A549 (cell line): Measurements from ENCODE around the gene BIK. TPM values are rescaled to one million over a fixed set of nuclear protein-coding genes. Genes with fewer than 3 reads are reported as not detected.

Source experiments
- ATAC-seq, 2 experiments: fragments of 200-7000 bp in 1 of 2; fragments of >200 bp in 1 of 2; cut with Nextera tagmentation in 1 of 2; cut with Tn5 transposase in 1 of 2; 3 replicates each; pipeline versions ENCODE4 v1.8.0 to v1.9.1; 2018 to 2020; ENCODE audit warnings: mild to moderate bottlenecking in 1 of 2, moderate library complexity in 1 of 2
- CTCF ChIA-PET: fragments of 300-600 bp; sonication (Branson Sonifier 250); formaldehyde crosslinking; extraction: SDS; loops from one replicate; lab custom pipeline; 2021; ENCODE audit warnings: antibody characterized with exemption, inconsistent platforms; lab: Yijun Ruan, JAX
- POLR2A ChIA-PET: fragments of 350-600 bp; formaldehyde crosslinking; extraction: SDS; loops from one replicate; lab custom pipeline; 2021; ENCODE audit warnings: antibody characterized with exemption, inconsistent platforms; lab: Yijun Ruan, JAX
- DNase-seq, 2 experiments: peaks; one replicate each; pipeline versions ENCODE4 v3.0.0 to v3.0.0-alpha.2; 2011 to 2016; ENCODE audit warnings: low read depth in 1 of 2, low spot score in 1 of 2
- FAIRE-seq: peaks from 2 replicates; lab custom pipeline; 2011; peaks lifted over from hg19 to GRCh38; lab: Jason Lieb, UNC
- H3K27ac ChIP-seq, 2 experiments: fragments of >200 bp; sonication (Bioruptor Twin); formaldehyde crosslinking; 3 replicates each; pipeline ENCODE4 v1.5.1; 2016 to 2017
- H3K4me1 ChIP-seq: fragments of >200 bp; sonication (Bioruptor Twin); formaldehyde crosslinking; 3 replicates; pipeline ENCODE4 v1.6.1; 2016
- H3K4me2 ChIP-seq: fragments of >200 bp; sonication (Bioruptor Twin); formaldehyde crosslinking; 3 replicates; pipeline ENCODE4 v1.6.1; 2016
- H3K4me3 ChIP-seq: fragments of >200 bp; sonication (Bioruptor Twin); formaldehyde crosslinking; 3 replicates; pipeline ENCODE4 v1.5.1; 2016
- H3K9me3 ChIP-seq: fragments of >200 bp; sonication (Bioruptor Twin); formaldehyde crosslinking; 3 replicates; pipeline ENCODE4 v1.6.1; 2016
- BHLHE40 ChIP-seq: IDR thresholded peaks from 2 replicates; pipeline ENCODE4 v1.6.1; 2012; ENCODE audit warnings: low read depth, low read length, inconsistent platforms
- CBX8 ChIP-seq: fragments of 200-600 bp; sonication (generic); IDR thresholded peaks from 2 replicates; pipeline ENCODE4 v1.6.1; 2016
- CEBPB ChIP-seq, 2 experiments: fragments of >200 bp in 1 of 2; sonication (Bioruptor Twin) in 1 of 2; formaldehyde crosslinking in 1 of 2; IDR thresholded peaks; 2 replicates each; pipeline ENCODE4 v1.6.1; 2012 to 2016
- EHMT2 ChIP-seq: fragments of 200-600 bp; sonication (generic); IDR thresholded peaks from 2 replicates; pipeline ENCODE4 v1.6.1; 2016; ENCODE audit warnings: antibody characterized with exemption, low read depth, mild to moderate bottlenecking, moderate library complexity
- EP300 ChIP-seq, 2 experiments: fragments of >200 bp; sonication (Bioruptor Twin); formaldehyde crosslinking; IDR thresholded peaks; 2 replicates in 1 of 2; 3 replicates in 1 of 2; pipeline ENCODE4 v1.6.1; 2016 to 2017
- ESRRA ChIP-seq: fragments of 150-350 bp; IDR thresholded peaks from 2 replicates; pipeline ENCODE4 v1.6.1; 2014; ENCODE audit warnings: mild to moderate bottlenecking, low read length, borderline replicate concordance
- HDAC2 ChIP-seq: fragments of 200-600 bp; sonication (generic); IDR thresholded peaks from 2 replicates; pipeline ENCODE4 v1.6.1; 2016
- HEYL ChIP-seq: fragments of 250-450 bp; sonication (Bioruptor Pico); IDR thresholded peaks from 2 replicates; pipeline ENCODE4 v1.8.0; 2021; ENCODE audit warnings: mild to moderate bottlenecking, moderate library complexity
- JUN ChIP-seq, 2 experiments: fragments of >200 bp; sonication (Bioruptor Twin); formaldehyde crosslinking; IDR thresholded peaks; 2 replicates in 1 of 2; 3 replicates in 1 of 2; pipeline ENCODE4 v1.6.1; 2016 to 2017
- MAFK ChIP-seq: fragments of 450-650 bp; IDR thresholded peaks from 2 replicates; pipeline ENCODE4 v1.6.1; 2014; ENCODE audit not compliant: partially characterized antibody
- NFE2L2 ChIP-seq: fragments of 150-350 bp; conservative IDR thresholded peaks from 2 replicates; pipeline ENCODE4 v1.6.1; 2014; ENCODE audit warnings: low read length
- NPAS2 ChIP-seq: fragments of 250-450 bp; sonication (Bioruptor Pico); IDR thresholded peaks from 2 replicates; pipeline ENCODE4 v1.8.0; 2022; ENCODE audit warnings: mild to moderate bottlenecking, moderate library complexity, borderline replicate concordance
- NR3C1 ChIP-seq: fragments of >200 bp; sonication (Bioruptor Twin); formaldehyde crosslinking; IDR thresholded peaks from 3 replicates; pipeline ENCODE4 v1.6.1; 2017
- PHF8 ChIP-seq: fragments of 200-600 bp; sonication (generic); IDR thresholded peaks from 2 replicates; pipeline ENCODE4 v1.6.1; 2016; ENCODE audit warnings: low read depth, mild to moderate bottlenecking, antibody characterized with exemption, moderate library complexity, borderline replicate concordance
- POLR2A ChIP-seq: IDR thresholded peaks from 2 replicates; pipeline ENCODE4 v1.6.1; 2012; ENCODE audit warnings: mild to moderate bottlenecking, low read length
- POLR2AphosphoS2 ChIP-seq: conservative IDR thresholded peaks from 2 replicates; pipeline ENCODE4 v1.6.1; 2012; ENCODE audit warnings: low read length, improper control_type of control experiment, inconsistent platforms
- RARB ChIP-seq: fragments of 250-450 bp; sonication (Bioruptor Pico); IDR thresholded peaks from 2 replicates; pipeline ENCODE4 v1.8.0; 2021; ENCODE audit warnings: mild to moderate bottlenecking, moderate library complexity
- REST ChIP-seq: fragments of 200-600 bp; sonication (generic); IDR thresholded peaks from 2 replicates; pipeline ENCODE4 v1.6.1; 2016; ENCODE audit warnings: antibody characterized with exemption, mild to moderate bottlenecking, moderate library complexity
- SREBF2 ChIP-seq: fragments of 450-650 bp; IDR thresholded peaks from 2 replicates; pipeline ENCODE4 v1.6.1; 2014; ENCODE audit warnings: mild to moderate bottlenecking, moderate library complexity
- TFCP2L1 ChIP-seq: fragments of 250-450 bp; sonication (Bioruptor Pico); IDR thresholded peaks from 2 replicates; pipeline ENCODE4 v1.5.0; 2021; ENCODE audit warnings: mild to moderate bottlenecking
- ZFP36 ChIP-seq: fragments of 450-650 bp; IDR thresholded peaks from 2 replicates; pipeline ENCODE4 v1.6.1; 2014; ENCODE audit warnings: borderline replicate concordance; ENCODE audit not compliant: partially characterized antibody
- ZNF302 ChIP-seq: fragments of 250-450 bp; sonication (Bioruptor Pico); IDR thresholded peaks from 2 replicates; pipeline ENCODE4 v1.9.0; 2021; ENCODE audit warnings: inconsistent platforms, mild to moderate bottlenecking, moderate library complexity
- whole genome bisulfite sequencing: methylation state at CpG from one replicate; pipeline ENCODE4 v1.1.6; 2017; ENCODE audit errors: missing lambda C conversion rate; 5-methylcytosine and 5-hydroxymethylcytosine counted together
- polyA plus RNA-seq, 4 experiments: library from polyadenylated mRNA; depleted of rRNA in 3 of 4; stranded (reverse); fragments of >200 nt; fragmentation: RNase III in 1 of 4; extraction: RNeasy Plus Mini Kit Qiagen cat#74134 plus additional on column Dnase treatment in 1 of 4; gene quantifications; 2 replicates in 3 of 4; 3 replicates in 1 of 4; pipeline ENCODE4 v1.2.3, GENCODE V29; 2011 to 2017
- TF ChIP-seq, protein P1 (sequence below): fragments of >200 bp; sonication (Bioruptor Twin); formaldehyde crosslinking; IDR thresholded peaks from 3 replicates; pipeline ENCODE4 v1.5.1; 2016

BIK gene
- polyA plus RNA-seq, 2 of the 4 experiments (the other 2 are of a cell fraction), result 0.54 to 0.88 TPM

- TF ChIP-seq, protein P1, sequence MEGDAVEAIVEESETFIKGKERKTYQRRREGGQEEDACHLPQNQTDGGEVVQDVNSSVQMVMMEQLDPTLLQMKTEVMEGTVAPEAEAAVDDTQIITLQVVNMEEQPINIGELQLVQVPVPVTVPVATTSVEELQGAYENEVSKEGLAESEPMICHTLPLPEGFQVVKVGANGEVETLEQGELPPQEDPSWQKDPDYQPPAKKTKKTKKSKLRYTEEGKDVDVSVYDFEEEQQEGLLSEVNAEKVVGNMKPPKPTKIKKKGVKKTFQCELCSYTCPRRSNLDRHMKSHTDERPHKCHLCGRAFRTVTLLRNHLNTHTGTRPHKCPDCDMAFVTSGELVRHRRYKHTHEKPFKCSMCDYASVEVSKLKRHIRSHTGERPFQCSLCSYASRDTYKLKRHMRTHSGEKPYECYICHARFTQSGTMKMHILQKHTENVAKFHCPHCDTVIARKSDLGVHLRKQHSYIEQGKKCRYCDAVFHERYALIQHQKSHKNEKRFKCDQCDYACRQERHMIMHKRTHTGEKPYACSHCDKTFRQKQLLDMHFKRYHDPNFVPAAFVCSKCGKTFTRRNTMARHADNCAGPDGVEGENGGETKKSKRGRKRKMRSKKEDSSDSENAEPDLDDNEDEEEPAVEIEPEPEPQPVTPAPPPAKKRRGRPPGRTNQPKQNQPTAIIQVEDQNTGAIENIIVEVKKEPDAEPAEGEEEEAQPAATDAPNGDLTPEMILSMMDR, result no peak
- TF ChIP-seq CEBPB (IDR thresholded peaks at IDR 0.05) (no peak), TFCP2L1 (CRISPR knock-in tag) (no peak), ZFP36 (no peak)
Observed at GRCh38 chr22:43166132-43166930, 55.8 kb downstream of the BIK start (continued).

DNA sequence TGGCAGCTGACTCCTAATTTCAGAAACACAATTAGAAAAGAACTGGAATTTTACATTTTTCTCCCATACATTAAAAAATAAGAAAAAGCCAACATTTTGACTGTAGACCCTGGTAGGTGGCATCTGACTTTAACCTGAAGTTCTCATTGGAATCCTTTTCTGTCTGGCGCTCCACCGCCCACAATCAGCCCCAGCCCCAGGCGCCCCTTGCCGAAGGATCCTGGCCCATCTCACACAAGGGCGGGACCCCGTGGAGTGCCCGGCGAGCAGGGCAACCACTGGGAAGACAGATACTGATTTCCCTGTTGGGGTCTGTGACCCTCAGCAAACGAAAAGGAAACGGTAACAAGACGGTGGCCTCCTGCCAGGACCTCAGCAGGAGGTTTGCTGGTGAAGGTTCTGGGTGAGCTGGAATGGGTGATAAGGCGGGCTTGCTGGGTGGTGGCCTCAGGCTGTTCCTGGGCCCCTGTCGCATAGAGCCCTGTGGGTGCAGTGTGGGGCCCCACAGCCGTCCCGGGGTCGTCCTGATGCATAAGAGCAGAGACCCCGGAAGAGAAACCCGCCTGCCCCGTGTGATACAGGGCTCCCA lies 56.5 kb downstream of the BIK start:
- 93% methylated on average over 19 of the region's 19 CpGs for WGBS
- FAIRE-seq (no peak), ATAC-seq (no peak), DNase-seq (no peak)
- Histone ChIP-seq H3K27ac (no peak overlapping the region), H3K4me2 (no peak overlapping the region), H3K4me1 (no peaks in the 10 kb centered on the region), H3K9me3 (no peaks in the 10 kb centered on the region), H3K4me3 (no peak overlapping the region)
- POLR2A ChIA-PET, result no interaction called here
- no peak for TF ChIP-seq ZNF302 (CRISPR knock-in tag)
- no peak for TF ChIP-seq POLR2AphosphoS2
- no peak for TF ChIP-seq POLR2A
- no peak for TF ChIP-seq CEBPB (IDR thresholded peaks at IDR 0.05)
- no peak for TF ChIP-seq SREBF2
- TF ChIP-seq BHLHE40, result no peak
- no peak for TF ChIP-seq PHF8
- TF ChIP-seq EHMT2, result no peak
- no peak for TF ChIP-seq NPAS2 (CRISPR knock-in tag)
- TF ChIP-seq RARB (CRISPR knock-in tag), result no peak
- TF ChIP-seq NR3C1, result no peak
- no peak for TF ChIP-seq CBX8
- no peak for TF ChIP-seq ESRRA
- TF ChIP-seq EP300 (IDR thresholded peaks at IDR 0.05), result no peak
- no peak for TF ChIP-seq NFE2L2
- no peak for TF ChIP-seq JUN (IDR thresholded peaks at IDR 0.05)
- TF ChIP-seq HDAC2, result no peak
- no peak for TF ChIP-seq MAFK
- TF ChIP-seq HEYL (CRISPR knock-in tag), result no peak
- TF ChIP-seq REST, result no peak
- CTCF ChIA-PET, result no interaction called here
